ENCODE measurements around the gene BRINP1. TPM values are rescaled to one million over a fixed set of nuclear protein-coding genes. Genes with fewer than 3 reads are reported as not detected.

The BRINP1 gene
- total RNA-seq, 2 experiments from 2014 or later: not detected

DNA sequence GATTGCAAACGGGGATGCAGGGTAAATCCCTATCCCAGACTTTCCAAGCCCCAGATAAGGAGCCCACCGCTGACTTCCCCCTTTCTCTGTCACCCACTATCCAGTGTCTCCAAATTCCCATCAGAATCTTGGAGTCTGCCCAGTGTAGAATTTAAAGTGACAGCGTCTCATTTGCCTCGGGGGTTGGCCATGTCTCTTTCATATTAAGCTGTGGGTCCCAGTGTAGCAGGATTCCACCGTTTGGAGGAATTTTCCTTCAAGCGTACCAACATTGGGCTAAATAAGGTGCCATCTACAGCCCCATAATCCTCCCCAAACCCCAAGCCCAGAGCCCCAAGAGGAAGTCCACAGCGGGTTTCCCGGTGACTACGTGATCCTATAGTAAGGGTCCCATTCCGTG is 1.1 kb downstream of the BRINP1 start:
- POLR2A ChIA-PET: no interaction called here
- TF ChIP-seq, protein P1, sequence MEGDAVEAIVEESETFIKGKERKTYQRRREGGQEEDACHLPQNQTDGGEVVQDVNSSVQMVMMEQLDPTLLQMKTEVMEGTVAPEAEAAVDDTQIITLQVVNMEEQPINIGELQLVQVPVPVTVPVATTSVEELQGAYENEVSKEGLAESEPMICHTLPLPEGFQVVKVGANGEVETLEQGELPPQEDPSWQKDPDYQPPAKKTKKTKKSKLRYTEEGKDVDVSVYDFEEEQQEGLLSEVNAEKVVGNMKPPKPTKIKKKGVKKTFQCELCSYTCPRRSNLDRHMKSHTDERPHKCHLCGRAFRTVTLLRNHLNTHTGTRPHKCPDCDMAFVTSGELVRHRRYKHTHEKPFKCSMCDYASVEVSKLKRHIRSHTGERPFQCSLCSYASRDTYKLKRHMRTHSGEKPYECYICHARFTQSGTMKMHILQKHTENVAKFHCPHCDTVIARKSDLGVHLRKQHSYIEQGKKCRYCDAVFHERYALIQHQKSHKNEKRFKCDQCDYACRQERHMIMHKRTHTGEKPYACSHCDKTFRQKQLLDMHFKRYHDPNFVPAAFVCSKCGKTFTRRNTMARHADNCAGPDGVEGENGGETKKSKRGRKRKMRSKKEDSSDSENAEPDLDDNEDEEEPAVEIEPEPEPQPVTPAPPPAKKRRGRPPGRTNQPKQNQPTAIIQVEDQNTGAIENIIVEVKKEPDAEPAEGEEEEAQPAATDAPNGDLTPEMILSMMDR (IDR thresholded peaks at IDR 0.05): no peak
- H3K4me3 Mint-ChIP-seq: no peak overlapping the region

GRCh38 chr9:119367683-119368075 is 1.6 kb downstream of the BRINP1 start:
- no peak for DNase-seq
- no peak overlapping the region for H3K4me3 ChIP-seq (ENCODE audit: low read length)
- no peaks in the 10 kb centered on the region for H3K4me1 ChIP-seq (ENCODE audit: insufficient read depth, low read length)
- H3K27ac ChIP-seq (ENCODE audit: low read depth in 1 of 2, low read length in 2 of 2): no peak overlapping the region
- H3K27me3 ChIP-seq (ENCODE audit: control insufficient read depth in 1 of 2, insufficient read depth in 2 of 2, low read length in 2 of 2): peaks cover 22 to 32% of the 10 kb centered on the region in 2 experiments
- intact Hi-C loops (cut with DNase I, micrococcal nuclease): no loop called here
- ChIA-PET CTCF (no interaction called here), POLR2A (no interaction called here)
- Mint-ChIP-seq H3K27me3 (peaks cover 72% of the 10 kb centered on the region), H3K36me3 (ENCODE audit: low read depth) (peaks cover 3% of the 10 kb centered on the region), H3K9me3 (peaks cover 12% of the 10 kb centered on the region), H3K4me1 (ENCODE audit: low read depth) (no peaks in the 10 kb centered on the region), H3K4me3 (no peak overlapping the region), H3K27ac (no peak overlapping the region)
- no peaks in the 10 kb centered on the region for H3K36me3 ChIP-seq (ENCODE audit: insufficient read depth, low read length)
- TF ChIP-seq, protein P1 (IDR thresholded peaks at IDR 0.05): no peak
- peaks cover 0 to 24% of the 10 kb centered on the region in 2 experiments for H3K9me3 ChIP-seq (ENCODE audit: control insufficient read depth in 1 of 2, insufficient read depth in 1 of 2, low read length in 2 of 2)
- ATAC-seq (ENCODE audit: poor library complexity): no peak

More for the DNA sequence above, 1.1 kb downstream of the BRINP1 start:
- peaks cover 12% of the 10 kb centered on the region for H3K9me3 Mint-ChIP-seq
- intact Hi-C loops (cut with DNase I, micrococcal nuclease): no loop called here
- peaks cover 72% of the 10 kb centered on the region for H3K27me3 Mint-ChIP-seq
- Histone ChIP-seq H3K36me3 (ENCODE audit: insufficient read depth, low read length) (no peaks in the 10 kb centered on the region), H3K4me1 (ENCODE audit: insufficient read depth, low read length) (no peaks in the 10 kb centered on the region), H3K27me3 (ENCODE audit: control insufficient read depth in 1 of 2, insufficient read depth in 2 of 2, low read length in 2 of 2) (peaks cover 22 to 32% of the 10 kb centered on the region in 2 experiments), H3K9me3 (ENCODE audit: control insufficient read depth in 1 of 2, insufficient read depth in 1 of 2, low read length in 2 of 2) (peaks cover 0 to 24% of the 10 kb centered on the region in 2 experiments), H3K27ac (ENCODE audit: low read depth in 1 of 2, low read length in 2 of 2) (no peak overlapping the region), H3K4me3 (ENCODE audit: low read length) (no peak overlapping the region)
- DNase-seq (no peak), ATAC-seq (ENCODE audit: poor library complexity) (no peak)
- CTCF ChIA-PET: no interaction called here
- no peaks in the 10 kb centered on the region for H3K4me1 Mint-ChIP-seq (ENCODE audit: low read depth)
- H3K27ac Mint-ChIP-seq: no peak overlapping the region
- H3K36me3 Mint-ChIP-seq (ENCODE audit: low read depth): peaks cover 3% of the 10 kb centered on the region

DNA sequence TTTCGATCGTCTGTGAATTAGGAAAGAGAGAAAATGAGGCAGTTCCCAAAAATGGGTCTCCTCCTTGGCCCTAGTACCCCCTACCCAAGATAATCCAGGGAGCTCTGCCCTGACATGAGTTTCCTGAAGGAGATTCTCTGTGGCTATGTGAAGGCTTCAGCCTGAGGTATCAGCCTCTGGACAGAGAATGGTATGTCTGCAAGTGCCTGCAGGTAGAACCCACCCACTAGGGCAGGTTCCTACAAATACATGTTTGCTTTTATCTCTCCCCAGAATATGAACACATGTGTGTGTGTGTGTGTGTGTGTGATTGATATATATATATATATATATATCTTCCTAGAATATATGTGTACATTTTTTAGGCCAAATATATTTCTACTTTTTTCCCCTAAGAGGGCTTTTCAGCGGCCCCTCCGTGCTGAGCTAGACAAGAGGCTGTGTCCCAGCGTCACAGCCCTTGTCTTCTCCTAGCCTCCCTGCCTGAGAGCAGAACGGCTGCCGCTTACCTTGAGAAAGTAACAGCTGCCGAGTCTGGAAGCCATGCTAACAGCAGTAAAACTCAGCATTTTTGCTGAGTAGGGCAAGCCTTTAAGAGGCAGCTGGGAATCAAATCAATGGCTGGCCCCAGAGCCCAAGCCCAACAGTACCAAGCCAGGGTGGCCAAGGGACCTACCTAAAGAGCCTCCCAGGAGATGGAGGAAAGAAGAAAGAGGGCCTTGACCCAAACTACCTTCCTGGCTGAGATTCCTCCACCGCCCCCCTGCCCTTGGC is 2.1 kb downstream of the BRINP1 start:
- Histone ChIP-seq H3K27me3 (ENCODE audit: control insufficient read depth in 1 of 2, insufficient read depth in 2 of 2, low read length in 2 of 2) (peaks cover 22 to 32% of the 10 kb centered on the region in 2 experiments), H3K4me1 (ENCODE audit: insufficient read depth, low read length) (no peaks in the 10 kb centered on the region), H3K9me3 (ENCODE audit: control insufficient read depth in 1 of 2, insufficient read depth in 1 of 2, low read length in 2 of 2) (peaks cover 0 to 24% of the 10 kb centered on the region in 2 experiments), H3K4me3 (ENCODE audit: low read length) (no peak overlapping the region), H3K27ac (ENCODE audit: low read depth in 1 of 2, low read length in 2 of 2) (no peak overlapping the region), H3K36me3 (ENCODE audit: insufficient read depth, low read length) (no peaks in the 10 kb centered on the region)
- ATAC-seq (ENCODE audit: poor library complexity) (no peak), DNase-seq (no peak)
- ChIA-PET POLR2A (no interaction called here), CTCF (no interaction called here)
- Mint-ChIP-seq H3K36me3 (ENCODE audit: low read depth) (peaks cover 3% of the 10 kb centered on the region), H3K27ac (no peak overlapping the region), H3K4me1 (ENCODE audit: low read depth) (no peaks in the 10 kb centered on the region), H3K27me3 (peaks cover 69% of the 10 kb centered on the region), H3K9me3 (peaks cover 12% of the 10 kb centered on the region), H3K4me3 (no peak overlapping the region)
- TF ChIP-seq, protein P1 (IDR thresholded peaks at IDR 0.05): no peak
- intact Hi-C loops (cut with DNase I, micrococcal nuclease): no loop called here

Data from CD4-positive, alpha-beta T cell (primary cell).